PFSK-1 (cell line): ENCODE results near the gene GFI1B.

Source experiments
- SIN3A ChIP-seq: IDR thresholded peaks from 2 replicates; pipeline ENCODE4 v1.6.1; 2012; ENCODE audit warnings: mild to moderate bottlenecking, low read length, moderate library complexity, borderline replicate concordance; ENCODE audit not compliant: insufficient read depth
- TAF1 ChIP-seq: IDR thresholded peaks from 2 replicates; pipeline ENCODE4 v1.6.1; 2012; ENCODE audit warnings: low read length, control low read depth, borderline replicate concordance; ENCODE audit not compliant: insufficient read depth
- TF ChIP-seq, protein P1 (sequence below), 2 experiments: IDR thresholded peaks; 2 replicates each; pipeline versions ENCODE4 v1.6.1 to v1.8.0; 2011 to 2012; ENCODE audit warnings: low read depth in 2 of 2, low read length in 2 of 2, control low read depth in 1 of 2, inconsistent platforms in 1 of 2, mild to moderate bottlenecking in 1 of 2, moderate library complexity in 1 of 2; ENCODE audit not compliant: insufficient read depth in 1 of 2

DNA sequence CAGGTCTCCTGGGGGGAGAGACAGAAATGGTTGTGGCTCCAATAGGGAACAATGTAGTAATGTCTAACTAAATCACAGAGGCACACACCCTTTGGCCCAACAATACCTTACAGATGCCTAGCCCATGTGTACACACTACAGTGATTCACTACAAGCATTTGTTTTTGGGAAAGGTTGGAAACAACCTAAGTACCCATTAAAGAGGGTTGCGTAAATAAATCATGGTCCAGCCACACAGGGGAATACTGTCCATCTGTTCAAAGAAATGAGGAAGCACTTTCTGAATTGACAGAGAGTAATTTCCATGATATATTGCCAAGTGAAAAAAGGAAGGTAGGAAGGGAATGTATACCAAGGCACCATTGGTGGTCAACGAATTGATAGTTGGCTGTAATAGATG is 30.3 kb downstream of the GFI1B start:
- TF ChIP-seq, protein P1, sequence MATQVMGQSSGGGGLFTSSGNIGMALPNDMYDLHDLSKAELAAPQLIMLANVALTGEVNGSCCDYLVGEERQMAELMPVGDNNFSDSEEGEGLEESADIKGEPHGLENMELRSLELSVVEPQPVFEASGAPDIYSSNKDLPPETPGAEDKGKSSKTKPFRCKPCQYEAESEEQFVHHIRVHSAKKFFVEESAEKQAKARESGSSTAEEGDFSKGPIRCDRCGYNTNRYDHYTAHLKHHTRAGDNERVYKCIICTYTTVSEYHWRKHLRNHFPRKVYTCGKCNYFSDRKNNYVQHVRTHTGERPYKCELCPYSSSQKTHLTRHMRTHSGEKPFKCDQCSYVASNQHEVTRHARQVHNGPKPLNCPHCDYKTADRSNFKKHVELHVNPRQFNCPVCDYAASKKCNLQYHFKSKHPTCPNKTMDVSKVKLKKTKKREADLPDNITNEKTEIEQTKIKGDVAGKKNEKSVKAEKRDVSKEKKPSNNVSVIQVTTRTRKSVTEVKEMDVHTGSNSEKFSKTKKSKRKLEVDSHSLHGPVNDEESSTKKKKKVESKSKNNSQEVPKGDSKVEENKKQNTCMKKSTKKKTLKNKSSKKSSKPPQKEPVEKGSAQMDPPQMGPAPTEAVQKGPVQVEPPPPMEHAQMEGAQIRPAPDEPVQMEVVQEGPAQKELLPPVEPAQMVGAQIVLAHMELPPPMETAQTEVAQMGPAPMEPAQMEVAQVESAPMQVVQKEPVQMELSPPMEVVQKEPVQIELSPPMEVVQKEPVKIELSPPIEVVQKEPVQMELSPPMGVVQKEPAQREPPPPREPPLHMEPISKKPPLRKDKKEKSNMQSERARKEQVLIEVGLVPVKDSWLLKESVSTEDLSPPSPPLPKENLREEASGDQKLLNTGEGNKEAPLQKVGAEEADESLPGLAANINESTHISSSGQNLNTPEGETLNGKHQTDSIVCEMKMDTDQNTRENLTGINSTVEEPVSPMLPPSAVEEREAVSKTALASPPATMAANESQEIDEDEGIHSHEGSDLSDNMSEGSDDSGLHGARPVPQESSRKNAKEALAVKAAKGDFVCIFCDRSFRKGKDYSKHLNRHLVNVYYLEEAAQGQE (IDR thresholded peaks at IDR 0.05; ENCODE audit: insufficient read depth in 1 of 2, low read depth in 2 of 2, low read length in 2 of 2): no peak
- TF ChIP-seq TAF1: no peak
- TF ChIP-seq SIN3A: no peak
